Lower leg skin (tissue), 3 donors: ENCODE data around the gene NUP93.
"Not testable (repeated sequence)": the region's sequence is repeated elsewhere in the genome, so short reads cannot be mapped to it uniquely, and the experiment has no call there.

ENCODE experiments used
- POLR2A ChIP-seq, 2 donors: fragments of 450-650 bp; IDR thresholded peaks; one replicate each; pipeline ENCODE4 v1.6.1; 2016 to 2017; ENCODE audit warnings: antibody characterized with exemption in 2 of 2, mild to moderate bottlenecking in 1 of 2, moderate library complexity in 1 of 2
- TF ChIP-seq, protein P1 (sequence below), 3 donors: fragments of 450-650 bp; IDR thresholded peaks; one replicate each; pipeline ENCODE4 v1.5.1; 2016; ENCODE audit warnings: antibody characterized with exemption in 3 of 3, mild to moderate bottlenecking in 3 of 3, moderate library complexity in 2 of 3

DNA sequence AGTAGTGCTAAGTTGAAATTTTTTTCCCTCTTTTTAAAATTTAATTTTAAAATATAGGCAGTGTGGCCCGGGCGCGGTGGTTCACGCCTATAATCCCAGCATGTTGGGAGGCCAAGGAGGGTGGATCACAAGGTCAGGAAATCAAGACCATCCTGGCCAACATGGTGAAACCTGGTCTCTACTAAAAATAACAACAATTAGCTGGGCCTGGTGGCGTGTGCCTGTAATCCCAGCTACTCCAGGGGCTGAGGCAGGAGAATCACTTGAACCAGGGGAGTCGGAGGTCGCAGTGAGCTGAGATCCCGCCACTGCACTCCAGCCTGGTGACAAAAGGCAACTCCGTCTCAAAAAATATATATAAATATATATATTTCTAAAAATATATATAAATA, 77.7 kb downstream of the NUP93 start:
- TF ChIP-seq, protein P1, sequence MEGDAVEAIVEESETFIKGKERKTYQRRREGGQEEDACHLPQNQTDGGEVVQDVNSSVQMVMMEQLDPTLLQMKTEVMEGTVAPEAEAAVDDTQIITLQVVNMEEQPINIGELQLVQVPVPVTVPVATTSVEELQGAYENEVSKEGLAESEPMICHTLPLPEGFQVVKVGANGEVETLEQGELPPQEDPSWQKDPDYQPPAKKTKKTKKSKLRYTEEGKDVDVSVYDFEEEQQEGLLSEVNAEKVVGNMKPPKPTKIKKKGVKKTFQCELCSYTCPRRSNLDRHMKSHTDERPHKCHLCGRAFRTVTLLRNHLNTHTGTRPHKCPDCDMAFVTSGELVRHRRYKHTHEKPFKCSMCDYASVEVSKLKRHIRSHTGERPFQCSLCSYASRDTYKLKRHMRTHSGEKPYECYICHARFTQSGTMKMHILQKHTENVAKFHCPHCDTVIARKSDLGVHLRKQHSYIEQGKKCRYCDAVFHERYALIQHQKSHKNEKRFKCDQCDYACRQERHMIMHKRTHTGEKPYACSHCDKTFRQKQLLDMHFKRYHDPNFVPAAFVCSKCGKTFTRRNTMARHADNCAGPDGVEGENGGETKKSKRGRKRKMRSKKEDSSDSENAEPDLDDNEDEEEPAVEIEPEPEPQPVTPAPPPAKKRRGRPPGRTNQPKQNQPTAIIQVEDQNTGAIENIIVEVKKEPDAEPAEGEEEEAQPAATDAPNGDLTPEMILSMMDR (IDR thresholded peaks at IDR 0.05) = not testable (repeated sequence)
- not testable (repeated sequence) for TF ChIP-seq POLR2A (IDR thresholded peaks at IDR 0.05)
